Stimulated activated CD8-positive, alpha-beta memory T cell treated with anti-CD3 and anti-CD28 coated beads, Interleukin-4, amount 100 ng/mL, for 4 hours (primary cell): ENCODE results near the gene UBALD2.
A peak's percentile ranks its signal among the peaks of the same experiment; 100 is the strongest.
"Not testable (repeated sequence)": the region's sequence is repeated elsewhere in the genome, so short reads cannot be mapped to it uniquely, and the experiment has no call there.

Source experiments
- DNase-seq, 2 donors: peaks; one replicate each; pipeline ENCODE4 v3.0.0-alpha.2; 2020; ENCODE audit warnings: low read depth in 2 of 2, low spot score in 1 of 2

The UBALD2 gene

DNA sequence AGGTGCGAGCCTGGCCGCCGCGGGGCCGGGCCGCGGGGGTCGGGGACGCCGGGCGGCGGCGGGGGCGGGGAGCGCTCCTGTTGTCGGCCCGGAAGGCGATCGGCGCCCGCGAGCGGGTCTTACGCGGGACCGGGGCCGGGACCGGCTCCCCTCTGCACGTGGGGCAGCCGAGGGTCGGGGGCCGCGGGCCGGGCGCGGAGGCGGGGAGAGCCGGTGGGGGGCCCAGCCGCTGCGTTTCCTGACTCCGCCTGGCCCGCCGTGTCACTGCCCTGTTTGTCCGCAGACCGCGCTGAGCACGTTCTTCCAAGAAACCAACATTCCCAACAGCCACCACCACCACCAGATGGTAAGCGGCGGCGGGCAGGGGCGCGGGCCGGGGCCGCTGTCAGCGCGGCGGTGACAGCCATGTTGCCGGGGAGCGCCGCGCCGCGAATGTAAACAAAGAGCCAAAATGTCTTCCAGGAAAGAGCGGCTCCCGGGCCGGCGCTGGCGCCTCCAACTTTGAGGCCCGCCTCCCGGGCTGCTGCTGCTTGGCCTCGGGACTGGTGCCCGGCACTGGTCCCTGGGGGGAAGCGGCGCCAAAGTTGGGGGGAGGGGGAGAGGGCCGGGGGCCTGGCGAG, 586 bp downstream of the UBALD2 start:
- DNase-seq: no peak

DNA sequence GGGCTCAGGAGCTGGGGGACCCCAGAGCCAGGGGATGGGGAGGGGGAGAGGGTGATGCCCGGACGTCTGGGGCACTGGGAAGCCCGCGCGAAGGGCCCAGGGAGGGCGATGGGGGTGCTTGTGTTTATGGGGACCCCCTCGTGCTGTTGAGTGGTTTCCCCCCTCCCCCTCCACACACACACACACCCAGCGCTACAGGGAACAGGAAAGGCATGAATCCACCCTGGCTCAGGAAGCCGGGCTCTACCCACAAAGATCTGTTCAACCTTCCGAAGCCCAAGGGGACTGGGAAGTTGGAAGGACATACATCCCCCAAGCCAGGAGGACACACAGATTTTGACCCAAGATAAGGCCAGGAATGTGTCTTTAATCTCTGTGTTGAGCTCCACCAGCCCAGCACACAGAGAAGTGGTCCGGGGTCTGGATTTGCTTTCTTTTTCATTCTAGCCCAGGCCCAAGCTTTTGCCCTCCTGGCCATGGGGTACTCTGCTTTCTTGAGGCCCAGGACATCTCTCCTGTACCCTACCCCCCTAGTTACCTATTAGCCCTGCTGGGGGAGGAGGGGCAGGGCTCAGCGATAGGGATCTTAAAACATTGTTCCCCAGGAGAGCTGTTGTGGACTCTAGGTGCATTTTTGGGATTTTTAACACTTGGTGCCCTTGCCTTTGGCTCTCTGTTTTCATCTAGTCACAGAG, 1.2 kb downstream of the UBALD2 start:
- DNase-seq: no peak

DNA sequence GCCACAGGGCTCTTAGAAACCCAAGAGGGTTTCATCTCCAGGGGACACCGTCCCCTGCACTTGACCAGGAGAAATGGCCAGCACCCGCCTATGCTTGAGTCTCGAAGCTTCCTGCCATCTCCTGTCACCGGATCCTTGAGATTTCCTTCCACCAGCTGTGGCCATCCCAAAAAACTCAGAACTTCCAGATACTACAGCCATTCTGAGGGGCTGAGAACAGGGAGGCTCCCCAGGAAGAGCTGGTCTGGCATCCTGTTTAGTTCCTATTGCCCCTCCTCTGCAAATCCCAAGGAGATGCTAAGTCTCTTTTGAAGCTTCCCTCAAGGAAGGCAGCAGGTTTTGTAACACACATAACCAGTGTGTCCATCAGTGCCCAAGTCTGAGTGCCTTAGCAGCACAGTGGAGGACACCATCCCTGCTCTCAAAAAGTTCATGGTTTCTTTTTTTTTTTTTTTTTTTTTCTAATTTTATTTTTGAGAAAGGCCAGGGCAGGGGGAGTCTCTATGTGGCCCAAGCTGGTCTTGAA, 2.0 kb downstream of the UBALD2 start:
- no peak for DNase-seq

DNA sequence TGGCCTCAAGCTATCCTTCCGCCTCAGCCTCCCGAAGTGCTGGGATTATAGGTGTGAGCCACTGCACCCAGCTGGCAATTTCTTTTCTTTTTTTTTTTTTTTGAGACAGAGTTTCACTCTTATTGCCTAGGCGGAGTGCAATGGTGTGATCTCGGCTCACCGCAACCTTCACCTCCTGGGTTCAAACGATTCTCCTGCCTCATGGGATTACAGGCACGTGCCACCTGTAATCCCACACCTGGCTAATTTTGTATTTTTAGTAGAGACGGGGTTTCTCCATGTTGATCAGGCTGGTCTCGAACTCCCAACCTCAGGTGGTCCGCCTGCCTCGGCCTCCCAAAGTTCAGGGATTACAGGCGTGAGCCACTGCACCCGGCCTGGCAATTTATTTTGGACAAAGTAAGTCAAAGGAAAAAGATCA, 2.4 kb downstream of the UBALD2 start:
- not testable (repeated sequence) for DNase-seq

DNA sequence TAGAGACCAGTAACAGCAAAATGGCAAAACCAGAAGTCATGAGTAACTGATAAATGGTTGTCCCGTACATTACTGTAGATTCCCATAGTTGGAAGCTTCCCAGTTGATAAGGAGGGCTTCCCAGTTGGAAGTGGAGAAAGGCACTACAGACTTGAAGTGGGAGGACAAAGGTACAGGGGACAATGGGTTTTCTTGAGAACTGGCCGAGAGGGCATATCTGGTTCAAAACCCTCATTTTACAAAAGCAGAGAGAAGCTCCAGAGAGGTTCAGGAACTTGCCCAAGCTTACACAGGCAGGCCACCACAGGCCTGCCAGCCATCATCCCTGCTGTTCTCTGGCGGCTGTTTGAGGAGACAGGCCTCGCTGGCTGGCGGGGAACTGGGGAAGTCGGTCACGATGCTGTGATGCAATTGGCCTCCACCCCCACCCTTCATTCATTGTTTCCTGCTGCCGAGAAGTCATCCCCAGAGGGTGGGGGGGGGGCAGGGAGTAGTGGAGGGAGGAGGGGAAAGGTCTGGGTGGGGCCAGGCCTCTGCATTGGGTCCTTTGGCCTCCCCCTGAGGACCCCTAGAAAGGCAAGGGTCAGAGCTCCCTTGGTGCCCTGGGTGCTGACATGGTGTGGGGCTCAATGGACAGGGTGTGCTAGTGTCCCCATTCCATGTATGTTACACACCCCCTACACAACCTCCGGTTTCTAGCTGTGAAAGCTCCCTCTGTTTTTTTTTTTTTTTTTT, 3.0 kb downstream of the UBALD2 start:
- peak; percentile 49 to 57 for DNase-seq

DNA sequence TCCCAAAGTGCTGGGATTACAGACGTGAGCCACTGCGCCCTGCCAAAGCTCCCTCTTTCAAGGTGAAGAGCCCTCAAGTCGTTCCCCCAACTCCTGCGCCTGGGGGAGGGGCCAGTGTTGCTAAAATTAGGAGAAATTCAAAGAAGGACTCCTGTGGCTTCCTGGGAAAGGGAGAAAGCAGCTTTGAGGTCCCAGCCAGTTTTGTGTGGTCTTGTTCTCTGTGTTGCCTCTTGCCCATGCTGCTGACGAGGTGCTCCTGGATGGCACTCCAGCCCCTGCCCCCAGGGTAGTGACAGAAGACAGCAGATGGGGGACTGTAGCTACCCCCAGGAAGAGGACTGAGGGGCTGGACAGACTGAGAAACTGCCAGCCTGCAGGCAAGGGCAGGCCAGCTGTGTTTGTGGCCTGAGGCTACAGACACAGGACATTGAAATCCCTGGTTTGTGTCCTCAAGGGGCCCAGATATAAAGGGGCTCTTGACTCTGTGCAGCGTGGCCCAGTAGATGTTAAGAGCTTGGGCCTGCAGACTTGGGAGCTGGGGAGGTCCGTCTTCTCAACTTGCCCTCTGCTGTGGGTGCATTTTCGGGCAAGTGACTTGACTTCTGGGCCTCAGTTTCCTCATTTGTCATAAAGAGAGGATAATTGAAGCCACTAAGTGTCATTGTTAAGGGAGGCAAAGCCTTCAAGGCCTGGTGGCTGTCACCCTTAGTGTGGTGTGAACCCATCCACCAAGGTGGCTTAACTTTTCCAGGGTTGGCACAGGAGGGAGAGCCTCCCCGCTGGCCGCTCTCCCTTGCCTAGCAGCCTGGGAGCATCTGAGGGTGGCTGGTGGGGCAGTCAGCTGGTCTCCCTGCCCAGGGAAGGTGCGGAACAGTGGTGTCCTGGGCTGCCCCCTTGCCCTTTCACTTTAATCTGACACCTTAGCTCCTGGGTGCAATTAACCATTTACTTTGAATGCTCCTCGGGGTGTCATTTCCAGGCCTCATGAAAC, 4.1 kb downstream of the UBALD2 start:
- DNase-seq: no peak

DNA sequence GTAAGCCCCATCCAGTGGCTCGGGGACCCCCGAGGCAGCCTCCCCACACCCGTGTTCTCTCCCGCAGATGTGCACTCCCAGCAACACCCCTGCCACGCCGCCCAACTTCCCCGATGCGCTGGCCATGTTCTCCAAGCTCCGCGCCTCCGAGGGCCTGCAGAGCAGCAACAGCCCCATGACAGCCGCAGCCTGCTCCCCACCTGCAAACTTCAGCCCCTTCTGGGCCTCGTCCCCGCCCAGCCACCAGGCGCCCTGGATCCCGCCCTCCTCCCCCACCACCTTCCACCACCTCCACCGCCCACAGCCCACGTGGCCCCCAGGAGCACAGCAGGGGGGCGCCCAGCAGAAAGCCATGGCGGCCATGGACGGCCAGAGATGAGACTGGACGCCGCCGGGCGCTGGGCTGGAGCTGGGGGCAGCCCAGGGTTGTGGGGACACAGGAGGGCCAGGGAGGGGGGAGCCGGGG, 5.0 kb downstream of the UBALD2 start:
- DNase-seq: no peak

DNA sequence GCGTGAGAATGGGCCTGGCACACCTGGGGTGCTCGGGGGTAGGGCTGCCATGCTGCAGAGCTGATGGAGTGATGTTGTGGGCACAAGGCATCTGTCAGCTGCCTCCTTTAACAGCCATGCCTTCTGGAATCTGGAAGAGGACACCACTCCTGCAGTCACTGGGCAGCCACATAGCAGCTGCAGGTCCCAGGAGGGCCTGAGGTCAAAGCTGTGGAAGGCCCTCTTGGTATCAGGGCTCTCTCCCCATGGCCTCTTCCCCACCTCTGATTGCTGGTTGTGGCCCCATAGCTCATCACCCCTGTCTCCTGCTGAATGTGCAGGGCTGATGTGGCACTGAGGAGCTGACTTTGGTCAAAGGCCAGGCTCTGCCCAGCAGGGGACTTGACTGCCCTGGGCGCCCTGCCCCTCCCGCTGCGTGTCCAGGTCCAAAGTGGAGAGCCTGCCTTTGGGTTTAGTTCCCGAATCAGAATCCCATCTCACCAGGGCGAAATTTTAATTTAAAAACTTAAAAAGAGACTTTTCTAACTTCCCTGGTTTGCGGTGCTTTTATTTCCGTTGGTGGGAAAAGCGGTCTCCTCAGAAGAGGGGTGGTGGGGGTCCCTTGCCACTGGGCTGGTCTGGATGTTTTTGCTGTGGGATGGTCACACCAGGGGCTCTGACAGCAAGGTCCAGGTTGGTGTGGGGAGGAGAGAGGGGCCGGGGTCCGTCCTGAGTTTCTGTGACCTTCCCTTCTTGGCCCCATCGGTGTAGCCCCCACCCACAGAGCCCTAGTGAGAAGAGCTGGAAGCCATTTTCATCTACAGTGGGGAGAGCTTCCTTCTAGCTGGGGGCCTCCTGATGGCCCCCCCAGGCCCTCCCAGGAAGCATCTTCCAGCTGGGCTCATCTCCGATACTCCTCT, 5.9 kb downstream of the UBALD2 start:
- DNase-seq: no peak

DNA sequence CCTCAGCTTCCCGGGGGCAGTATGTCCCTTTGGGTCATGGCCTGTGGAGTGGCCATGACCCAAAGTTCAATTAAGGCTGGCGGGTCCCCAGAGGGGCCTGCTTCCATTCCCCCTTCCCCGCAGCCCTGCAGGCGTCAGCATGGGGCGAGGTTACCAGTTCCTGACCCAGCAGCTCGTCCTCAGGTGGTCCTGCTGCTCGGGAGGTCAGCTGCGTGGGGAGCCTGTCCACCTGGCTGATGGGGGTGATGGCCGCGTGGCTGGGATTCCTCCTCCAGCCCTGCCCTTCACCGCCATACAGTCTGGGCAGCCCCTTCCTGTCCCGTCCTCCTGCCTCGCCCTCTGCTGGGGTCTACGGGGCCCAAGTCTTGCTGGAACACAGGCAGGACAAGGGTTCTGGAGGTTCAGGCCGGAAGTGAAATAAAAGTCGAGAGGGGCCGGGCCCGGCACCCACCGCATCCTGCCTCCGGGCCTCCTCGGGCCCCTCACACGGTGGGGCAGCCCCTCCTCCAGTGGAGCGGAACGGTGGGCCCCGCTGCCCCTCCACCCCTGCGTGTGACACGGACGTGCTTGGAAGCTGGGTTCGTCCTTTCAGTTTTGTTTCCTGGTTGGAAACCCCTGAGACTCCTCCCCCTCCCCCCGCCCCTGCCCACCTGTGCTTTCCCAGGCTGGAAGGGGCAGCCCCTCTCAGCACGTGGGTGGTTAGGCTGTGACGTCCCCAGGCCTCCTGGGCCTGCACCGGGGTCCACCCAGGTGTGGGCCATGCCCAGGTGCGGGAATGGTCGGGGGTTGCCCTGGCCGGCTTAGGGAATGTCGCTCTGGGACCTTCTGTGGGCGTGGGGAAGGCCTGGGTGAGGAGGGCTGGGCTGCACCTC, 6.8 kb downstream of the UBALD2 start:
- DNase-seq: peak; percentile 58 to 76

DNA sequence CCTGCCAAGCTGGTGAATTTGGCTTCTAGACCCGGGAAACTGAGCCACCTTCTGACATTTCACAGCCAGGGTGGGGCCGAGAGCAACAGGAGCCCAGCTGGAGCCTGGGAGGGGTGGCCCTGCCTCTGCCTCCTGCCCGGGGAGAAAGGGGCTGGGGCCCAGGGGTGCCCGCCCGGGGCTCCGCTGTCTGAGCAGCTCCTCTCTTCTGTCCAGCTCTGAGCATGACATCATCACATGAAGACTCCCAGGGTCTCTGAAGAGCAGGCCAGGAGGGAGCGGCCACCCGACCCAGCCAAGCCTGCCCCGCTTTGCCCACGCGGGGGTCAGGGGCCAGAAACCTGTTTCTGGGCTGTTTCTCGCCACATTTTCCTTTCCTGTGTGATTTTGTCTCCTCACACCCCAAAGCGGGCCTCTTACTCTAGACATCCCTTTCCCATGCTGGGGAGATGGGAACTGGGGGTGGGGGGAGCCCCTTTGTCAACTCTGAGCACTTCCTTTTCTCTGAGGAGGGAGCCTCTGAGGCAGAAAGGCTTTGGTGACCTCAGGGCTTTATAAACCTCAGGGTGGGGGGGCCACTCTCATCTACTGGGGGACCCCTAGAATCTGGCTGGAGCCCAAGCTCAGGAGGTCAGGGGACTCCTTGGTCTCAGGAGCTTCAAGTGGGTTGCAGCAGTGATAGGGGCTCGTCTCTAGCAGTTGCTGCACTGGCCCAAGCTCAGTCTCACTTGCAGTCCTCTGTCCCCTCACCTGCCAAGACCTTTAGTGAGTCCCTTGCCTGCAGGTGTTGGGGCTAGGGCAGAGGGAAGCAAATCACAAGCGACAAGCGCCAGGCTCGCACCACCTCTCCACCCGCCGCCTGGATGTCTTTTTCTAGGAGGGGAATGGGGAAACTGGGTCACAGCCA, 7.6 kb downstream of the UBALD2 start:
- no peak for DNase-seq

DNA sequence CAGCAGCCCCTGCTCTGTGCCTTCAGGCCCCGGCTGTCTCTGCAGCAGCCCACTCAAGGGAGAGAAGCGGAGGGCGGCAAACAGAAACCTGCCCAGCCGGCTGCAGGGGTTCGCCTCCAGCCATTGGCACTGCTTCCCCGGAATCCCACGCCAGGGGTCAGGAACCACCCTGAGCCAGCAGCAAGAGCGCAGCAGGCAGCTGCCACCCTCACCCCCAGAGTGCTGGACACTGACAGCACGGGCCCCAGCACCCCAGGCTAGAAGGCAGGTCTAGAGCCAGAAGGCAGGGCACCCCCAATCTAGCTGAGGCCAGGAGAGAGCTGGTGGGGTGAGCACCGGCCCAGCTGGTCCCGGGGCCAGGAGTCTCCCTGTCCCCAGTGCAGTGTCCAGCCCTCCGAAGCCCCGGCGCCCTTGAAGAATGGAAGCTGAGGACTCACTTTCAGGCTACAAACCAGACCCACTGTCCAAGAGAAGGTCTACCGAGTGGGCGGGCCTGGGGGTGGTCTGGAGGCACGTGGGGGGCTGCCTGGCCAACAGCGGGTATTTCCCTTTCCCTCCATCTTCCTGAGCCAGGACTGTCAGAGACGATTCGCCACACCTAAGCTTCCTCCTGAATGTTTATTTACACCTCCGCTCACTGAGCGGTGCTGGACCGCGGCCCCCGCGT, 8.4 kb downstream of the UBALD2 start:
- DNase-seq: no peak

DNA sequence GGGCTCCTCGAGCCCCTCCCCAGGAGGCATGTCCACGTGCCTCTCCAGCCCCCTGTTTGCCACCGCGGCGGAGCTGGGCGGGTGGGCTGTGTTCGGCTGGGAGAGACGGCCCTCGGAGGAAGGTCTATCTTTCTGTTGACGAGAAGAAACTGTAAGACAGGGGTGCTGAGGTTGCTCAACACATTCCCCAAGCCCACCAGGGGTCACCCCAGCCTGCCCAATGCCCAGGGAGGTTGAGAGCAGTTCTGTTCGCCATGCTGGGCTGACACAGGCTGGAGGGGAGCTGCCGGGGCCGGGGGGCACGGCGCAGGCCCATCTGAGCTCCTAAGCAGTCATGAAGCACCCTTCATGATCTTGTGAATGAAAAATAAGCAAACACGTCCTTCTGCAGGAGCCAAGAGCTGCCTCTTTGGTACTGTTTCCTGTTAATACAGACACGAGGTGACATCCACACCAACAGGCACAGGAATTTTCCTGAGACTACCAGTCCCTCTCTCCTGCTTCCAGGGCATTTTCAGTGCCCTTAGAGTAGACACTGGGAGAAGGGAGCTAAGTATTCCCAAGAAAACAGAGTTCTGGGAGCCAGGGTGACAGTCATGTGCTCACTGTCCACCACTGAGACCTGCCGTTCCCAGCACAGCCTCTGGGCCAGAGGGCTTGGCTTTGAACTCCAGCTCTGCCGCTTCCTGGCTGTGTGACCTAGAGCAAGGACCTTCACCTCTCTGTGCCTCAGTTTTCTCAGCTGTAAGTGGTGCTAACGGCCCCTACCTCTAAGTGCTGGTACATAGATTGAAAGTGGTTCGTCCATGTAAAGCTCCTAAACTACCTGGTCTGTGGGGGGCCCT, 9.2 kb downstream of the UBALD2 start:
- no peak for DNase-seq

DNA sequence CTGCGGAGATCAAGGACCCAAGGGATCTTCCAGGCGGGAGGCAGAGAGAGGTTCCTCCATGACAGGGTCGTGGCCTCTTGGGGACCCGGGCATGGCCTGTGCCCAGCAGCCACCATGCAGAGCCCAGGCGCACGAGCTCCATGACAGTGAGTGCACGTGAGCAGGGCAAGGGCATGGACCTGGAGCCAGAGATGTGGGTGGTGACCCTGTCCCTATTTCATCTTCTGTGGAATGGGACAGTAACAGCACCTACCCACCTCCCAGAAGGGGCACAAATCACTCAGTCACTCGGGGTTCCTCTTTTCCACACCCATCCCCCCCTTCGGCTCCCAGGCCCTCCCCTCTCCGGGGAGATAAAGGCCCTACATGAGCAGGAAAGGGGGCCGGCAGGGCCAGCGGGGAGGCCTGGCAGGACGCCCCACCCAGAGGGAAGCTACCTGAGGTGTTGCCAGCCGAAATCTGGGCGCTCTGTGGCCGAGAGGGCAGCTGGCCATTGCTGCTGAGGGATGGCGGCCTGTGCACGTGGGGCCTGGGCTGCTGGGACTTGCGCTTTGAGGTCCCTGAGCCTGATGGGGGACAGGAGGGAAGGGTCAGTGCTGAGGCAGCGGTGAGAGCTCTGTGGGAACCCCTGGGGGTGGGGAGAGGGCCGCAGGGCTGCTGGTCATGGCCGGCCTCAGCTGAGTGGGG, 10.4 kb downstream of the UBALD2 start:
- no peak for DNase-seq

DNA sequence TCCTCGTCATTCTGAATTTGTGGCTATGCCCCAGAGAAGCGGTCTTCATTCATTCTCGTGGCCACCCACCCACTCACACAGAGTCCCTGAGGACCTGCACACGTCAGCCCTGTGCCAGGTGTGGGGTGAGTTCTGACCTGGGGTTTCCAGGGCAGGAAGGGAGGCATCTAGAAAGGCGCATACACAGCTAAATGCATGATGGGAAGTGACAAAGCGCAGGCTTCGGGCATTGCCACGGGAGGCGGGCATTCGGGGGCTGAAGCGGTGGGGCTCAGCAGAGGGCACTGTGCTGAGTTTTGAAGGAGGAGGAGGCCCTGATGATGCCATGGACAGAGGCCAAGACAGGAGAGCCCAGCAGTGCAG, 10.9 kb downstream of the UBALD2 start:
- no peak for DNase-seq

DNA sequence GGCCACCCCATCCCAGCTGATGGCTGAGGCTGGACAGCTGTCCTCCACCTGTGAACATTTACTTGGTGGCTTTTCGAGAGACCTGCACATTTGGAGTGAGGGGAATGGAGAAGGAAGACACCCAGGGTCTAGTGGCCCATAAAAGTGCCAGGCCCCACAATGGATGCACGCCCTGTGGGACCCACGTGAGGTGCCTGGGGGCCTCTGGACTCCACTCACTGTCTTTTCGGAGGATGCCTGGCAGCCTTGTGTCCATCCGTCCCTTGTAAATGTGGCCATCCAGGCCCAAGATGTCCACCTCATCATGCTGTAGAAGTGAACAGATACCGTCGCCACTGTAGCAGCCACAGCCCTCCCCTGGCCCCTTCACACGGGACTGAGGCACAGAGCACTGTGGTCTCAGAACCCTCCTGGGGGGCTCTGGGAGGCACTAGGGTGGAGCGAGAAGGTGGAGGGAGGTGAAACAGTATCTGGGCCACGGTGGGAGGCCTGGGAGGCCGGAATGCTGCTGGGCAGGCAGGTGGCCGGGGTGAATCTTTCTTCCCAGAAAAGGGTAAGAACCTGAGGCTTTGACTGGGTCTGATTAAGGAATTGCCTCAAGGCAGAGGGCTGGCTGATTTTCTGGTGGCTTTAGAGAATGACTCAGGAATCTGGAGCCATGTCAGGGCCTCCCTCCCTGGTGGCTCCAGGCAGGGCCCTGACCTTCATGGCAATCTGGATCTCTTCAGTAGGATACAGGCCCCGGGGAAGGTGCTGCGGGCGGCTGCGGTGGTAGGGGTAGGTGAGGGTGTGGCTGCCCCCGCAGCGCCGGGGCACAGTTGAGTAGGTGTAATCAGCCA, 11.5 kb downstream of the UBALD2 start:
- no peak for DNase-seq
